Large intestine (tissue), 3 donors: Measurements from ENCODE around the gene ADGRL2. TPM values are rescaled to one million over a fixed set of nuclear protein-coding genes. Genes with fewer than 3 reads are reported as not detected.
A peak's percentile ranks its signal among the peaks of the same experiment; 100 is the strongest.

ENCODE experiments used
- DNase-seq, 2 donors: peaks; one replicate each; pipeline versions ENCODE4 v3.0.0 to v3.0.0-alpha.2; 2013
- H3K27ac ChIP-seq: one replicate; pipeline ENCODE4 v1.5.1; 2013; ENCODE audit warnings: low read length
- H3K27me3 ChIP-seq: 2 replicates; pipeline ENCODE4 v1.6.1; 2013; ENCODE audit warnings: low read length; ENCODE audit not compliant: control insufficient read depth, insufficient read depth
- H3K36me3 ChIP-seq: 2 replicates; pipeline ENCODE4 v1.6.1; 2013; ENCODE audit warnings: low read length; ENCODE audit not compliant: control insufficient read depth, insufficient read depth
- H3K4me1 ChIP-seq: one replicate; pipeline ENCODE4 v1.6.1; 2013; ENCODE audit warnings: low read length; ENCODE audit not compliant: control insufficient read depth, insufficient read depth
- H3K4me3 ChIP-seq: one replicate; pipeline ENCODE4 v1.5.1; 2013; ENCODE audit warnings: low read length
- H3K9me3 ChIP-seq: one replicate; pipeline ENCODE4 v1.6.1; 2013; ENCODE audit warnings: mild to moderate bottlenecking, low read depth, low read length, moderate library complexity; ENCODE audit not compliant: control insufficient read depth
- WGBS: methylation state at CpG from one replicate; pipeline ENCODE4 v1.1.5; 2013; ENCODE audit warnings: low lambda C conversion rate; ENCODE audit not compliant: insufficient coverage; 5-methylcytosine and 5-hydroxymethylcytosine counted together
- polyA plus RNA-seq: library from polyadenylated mRNA; unstranded; fragments of 120-200 nt; gene quantifications from one replicate; pipeline ENCODE4 v1.2.1, GENCODE V29; 2013

The ADGRL2 gene
- polyA plus RNA-seq, 1 donor, result 60.9 TPM

- H3K36me3 ChIP-seq, result peaks cover 6% of the 10 kb centered on the region
- no peaks in the 10 kb centered on the region for H3K4me1 ChIP-seq
- DNase-seq, result no peak
- H3K4me3 ChIP-seq, result no peak overlapping the region
- no peaks in the 10 kb centered on the region for H3K9me3 ChIP-seq
- H3K27me3 ChIP-seq, result no peaks in the 10 kb centered on the region
- H3K27ac ChIP-seq, result no peak overlapping the region
- no CpG with 5 or more reads among the region's 4 CpGs for WGBS
Measured at GRCh38 chr1:81929106-81929505, 128.4 kb downstream of the ADGRL2 start.

DNA sequence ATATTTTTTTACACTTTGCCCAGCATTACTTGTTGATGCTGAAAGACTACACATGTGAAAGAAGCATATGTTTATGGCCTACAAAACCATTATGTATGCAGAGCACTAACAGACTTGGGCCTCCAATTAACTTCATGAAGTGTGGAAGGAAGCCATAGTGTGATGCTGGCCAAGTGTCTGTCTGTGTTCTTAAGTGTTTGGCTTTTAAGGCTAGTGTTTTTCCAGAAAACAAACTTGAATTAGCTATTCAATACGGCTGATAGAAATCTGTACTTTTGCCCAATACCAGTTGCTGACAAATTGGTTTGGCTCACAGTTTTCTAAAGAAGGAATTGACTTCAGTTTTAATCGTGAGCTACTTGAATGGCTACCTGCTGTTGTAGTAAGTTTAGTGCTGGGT lies 136.1 kb downstream of the ADGRL2 start:
- no peak for DNase-seq
- Histone ChIP-seq H3K27ac (no peak overlapping the region), H3K36me3 (peaks cover 5% of the 10 kb centered on the region), H3K4me1 (no peaks in the 10 kb centered on the region), H3K4me3 (no peak overlapping the region), H3K27me3 (no peaks in the 10 kb centered on the region), H3K9me3 (no peaks in the 10 kb centered on the region)
- no CpG with 5 or more reads among the region's 2 CpGs for WGBS

GRCh38 chr1:81937791-81938450 lies 137.2 kb downstream of the ADGRL2 start:
- no peaks in the 10 kb centered on the region for H3K27me3 ChIP-seq
- WGBS, result no CpG with 5 or more reads among the region's 2 CpGs
- H3K4me1 ChIP-seq, result no peaks in the 10 kb centered on the region
- peak in 1 of 2 donors; percentile 6 for DNase-seq
- no peak overlapping the region for H3K27ac ChIP-seq
- no peak overlapping the region for H3K4me3 ChIP-seq
- peaks cover 7% of the 10 kb centered on the region for H3K36me3 ChIP-seq
- no peaks in the 10 kb centered on the region for H3K9me3 ChIP-seq

DNA sequence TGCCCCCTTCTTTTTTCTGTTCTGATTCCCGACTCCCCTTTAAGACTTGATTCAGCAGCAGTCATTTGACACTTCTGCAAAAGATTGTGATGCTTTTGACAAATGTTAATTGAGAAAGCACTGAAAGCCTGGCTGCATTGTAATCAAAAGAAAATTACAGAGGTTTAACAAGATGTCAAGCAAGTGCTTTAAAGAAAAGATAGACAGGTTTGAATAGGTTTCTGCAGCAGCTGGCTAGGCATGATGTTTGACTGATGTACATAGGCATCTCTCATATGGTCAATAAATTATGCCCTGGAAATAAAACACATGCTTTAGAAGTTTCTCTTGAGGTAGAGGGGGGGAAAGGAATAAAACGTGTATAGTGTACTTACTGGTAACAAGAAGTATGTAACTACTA lies 147.8 kb downstream of the ADGRL2 start:
- Histone ChIP-seq H3K27me3 (no peaks in the 10 kb centered on the region), H3K4me1 (no peaks in the 10 kb centered on the region), H3K27ac (no peak overlapping the region), H3K36me3 (peaks cover 12% of the 10 kb centered on the region), H3K4me3 (no peak overlapping the region), H3K9me3 (no peaks in the 10 kb centered on the region)
- no peak for DNase-seq
- whole genome bisulfite sequencing, result 63% methylated on average over 1 of the region's 2 CpGs

- Histone ChIP-seq H3K27me3 (no peaks in the 10 kb centered on the region), H3K27ac (no peak overlapping the region), H3K4me3 (no peak overlapping the region), H3K36me3 (peaks cover 12% of the 10 kb centered on the region), H3K9me3 (no peaks in the 10 kb centered on the region), H3K4me1 (no peaks in the 10 kb centered on the region)
- 40% methylated on average over 1 of the region's 4 CpGs for WGBS
- DNase-seq, result no peak
Measured at GRCh38 chr1:81949421-81949820, 148.7 kb downstream of the ADGRL2 start.

DNA sequence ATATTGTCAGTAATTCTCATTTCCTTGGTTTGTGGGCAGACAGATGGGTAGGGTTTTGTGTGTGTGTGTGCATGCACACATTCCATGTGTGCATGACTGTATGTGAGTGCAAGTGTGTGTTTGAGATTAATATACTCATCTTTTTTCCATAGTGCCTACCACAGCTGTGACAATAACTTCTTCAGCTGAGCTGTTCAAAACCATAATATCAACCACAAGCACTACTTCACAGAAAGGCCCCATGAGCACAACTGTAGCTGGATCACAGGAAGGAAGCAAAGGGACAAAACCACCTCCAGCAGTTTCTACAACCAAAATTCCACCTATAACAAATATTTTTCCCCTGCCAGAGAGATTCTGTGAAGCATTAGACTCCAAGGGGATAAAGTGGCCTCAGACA lies 149.3 kb downstream of the ADGRL2 start:
- H3K27me3 ChIP-seq, result no peaks in the 10 kb centered on the region
- no peak overlapping the region for H3K4me3 ChIP-seq
- no peaks in the 10 kb centered on the region for H3K9me3 ChIP-seq
- H3K4me1 ChIP-seq, result no peaks in the 10 kb centered on the region
- DNase-seq, result no peak
- peaks cover 14% of the 10 kb centered on the region for H3K36me3 ChIP-seq
- no peak overlapping the region for H3K27ac ChIP-seq

GRCh38 chr1:81950591-81951244 lies 150.0 kb downstream of the ADGRL2 start:
- Histone ChIP-seq H3K4me3 (no peak overlapping the region), H3K27ac (no peak overlapping the region), H3K36me3 (peaks cover 14% of the 10 kb centered on the region), H3K27me3 (no peaks in the 10 kb centered on the region), H3K4me1 (no peaks in the 10 kb centered on the region), H3K9me3 (no peaks in the 10 kb centered on the region)
- no peak for DNase-seq
- no CpG with 5 or more reads among the region's 3 CpGs for WGBS

DNA sequence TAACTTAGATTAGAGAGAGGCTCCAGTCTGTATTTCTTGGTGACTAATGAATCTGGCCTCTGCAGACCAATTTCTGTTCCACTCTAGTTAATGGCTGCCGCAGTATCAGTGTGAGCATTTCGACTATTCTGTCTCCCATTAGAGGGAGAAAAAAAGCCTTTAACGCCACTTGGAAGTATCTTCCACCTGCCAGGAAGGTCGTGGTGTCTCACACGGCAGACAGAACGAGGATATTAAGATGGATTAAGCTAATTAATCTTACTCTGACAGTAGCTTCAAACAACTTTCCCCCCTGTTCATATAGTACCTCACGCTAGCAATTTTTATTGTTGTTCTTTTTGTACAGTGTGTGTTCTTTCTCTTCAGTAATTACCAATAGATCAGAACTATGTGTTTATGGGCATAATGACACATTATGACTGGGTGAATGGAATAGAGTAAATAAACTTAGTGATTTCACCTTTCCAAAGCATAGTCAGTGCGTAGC lies 153.8 kb downstream of the ADGRL2 start:
- peaks cover 18% of the 10 kb centered on the region for H3K36me3 ChIP-seq
- H3K27me3 ChIP-seq, result no peaks in the 10 kb centered on the region
- no peak overlapping the region for H3K27ac ChIP-seq
- no peak overlapping the region for H3K4me3 ChIP-seq
- no peaks in the 10 kb centered on the region for H3K9me3 ChIP-seq
- 100% methylated on average over 2 of the region's 8 CpGs for WGBS
- DNase-seq, result peak in 1 of 2 donors; percentile 2
- H3K4me1 ChIP-seq, result no peaks in the 10 kb centered on the region

GRCh38 chr1:81967951-81968350 lies 167.2 kb downstream of the ADGRL2 start:
- no peak overlapping the region for H3K4me3 ChIP-seq
- no peak overlapping the region for H3K27ac ChIP-seq
- H3K4me1 ChIP-seq, result no peaks in the 10 kb centered on the region
- no peaks in the 10 kb centered on the region for H3K27me3 ChIP-seq
- H3K9me3 ChIP-seq, result no peaks in the 10 kb centered on the region
- DNase-seq, result no peak
- H3K36me3 ChIP-seq, result peaks cover 34% of the 10 kb centered on the region
- no CpG with 5 or more reads among the region's 3 CpGs for WGBS

GRCh38 chr1:81970416-81970815 lies 169.7 kb downstream of the ADGRL2 start:
- Histone ChIP-seq H3K27ac (no peak overlapping the region), H3K36me3 (peaks cover 34% of the 10 kb centered on the region), H3K9me3 (no peaks in the 10 kb centered on the region), H3K4me1 (no peaks in the 10 kb centered on the region), H3K27me3 (no peaks in the 10 kb centered on the region), H3K4me3 (no peak overlapping the region)
- WGBS, result 100% methylated on average over 1 of the region's 3 CpGs
- no peak for DNase-seq
